ENCODE results near the gene GLMN. TPM values are rescaled to one million over a fixed set of nuclear protein-coding genes. Genes with fewer than 3 reads are reported as not detected.

The GLMN gene
- total RNA-seq, 3 donors from 2014 or later (not counting 1 experiment from before 2014, with no cell fraction given), result 19.8 to 25.9 (median 19.9) TPM

DNA sequence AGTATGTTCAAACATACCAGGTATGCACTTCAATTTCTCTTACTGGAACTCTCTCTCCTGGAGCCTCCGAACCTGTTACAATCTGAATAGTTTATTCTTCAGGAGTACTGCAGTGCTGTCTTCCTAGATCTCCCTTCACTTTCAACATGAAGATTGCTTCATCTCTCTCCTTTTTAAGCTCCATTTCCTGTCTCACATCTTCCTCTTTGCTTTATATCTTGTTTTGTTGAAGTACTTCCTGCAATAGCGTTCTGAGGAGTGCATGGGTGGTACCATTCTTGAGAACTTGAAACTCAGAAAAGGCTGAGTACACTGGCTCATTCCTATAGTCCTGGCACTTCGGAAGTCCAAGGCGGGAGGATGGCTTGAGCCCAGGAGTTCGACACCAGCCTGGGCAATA is 96.8 kb downstream of the GLMN start:
- WGBS (ENCODE audit: insufficient coverage), result 68% methylated on average over 3 of the region's 5 CpGs
- Mint-ChIP-seq H3K9me3 (no peaks in the 10 kb centered on the region), H3K36me3 (no peaks in the 10 kb centered on the region), H3K27me3 (ENCODE audit: low read depth in 2 of 2) (peaks cover 0 to 3% of the 10 kb centered on the region in 2 donors), H3K27ac (no peak overlapping the region), H3K4me3 (no peak overlapping the region), H3K4me1 (no peaks in the 10 kb centered on the region)
- intact Hi-C loops (cut with micrococcal nuclease), result no loop called here
- H3K4me1 ChIP-seq (ENCODE audit: control insufficient read depth, insufficient read depth, low read length), result no peaks in the 10 kb centered on the region
- TF ChIP-seq, protein P1, sequence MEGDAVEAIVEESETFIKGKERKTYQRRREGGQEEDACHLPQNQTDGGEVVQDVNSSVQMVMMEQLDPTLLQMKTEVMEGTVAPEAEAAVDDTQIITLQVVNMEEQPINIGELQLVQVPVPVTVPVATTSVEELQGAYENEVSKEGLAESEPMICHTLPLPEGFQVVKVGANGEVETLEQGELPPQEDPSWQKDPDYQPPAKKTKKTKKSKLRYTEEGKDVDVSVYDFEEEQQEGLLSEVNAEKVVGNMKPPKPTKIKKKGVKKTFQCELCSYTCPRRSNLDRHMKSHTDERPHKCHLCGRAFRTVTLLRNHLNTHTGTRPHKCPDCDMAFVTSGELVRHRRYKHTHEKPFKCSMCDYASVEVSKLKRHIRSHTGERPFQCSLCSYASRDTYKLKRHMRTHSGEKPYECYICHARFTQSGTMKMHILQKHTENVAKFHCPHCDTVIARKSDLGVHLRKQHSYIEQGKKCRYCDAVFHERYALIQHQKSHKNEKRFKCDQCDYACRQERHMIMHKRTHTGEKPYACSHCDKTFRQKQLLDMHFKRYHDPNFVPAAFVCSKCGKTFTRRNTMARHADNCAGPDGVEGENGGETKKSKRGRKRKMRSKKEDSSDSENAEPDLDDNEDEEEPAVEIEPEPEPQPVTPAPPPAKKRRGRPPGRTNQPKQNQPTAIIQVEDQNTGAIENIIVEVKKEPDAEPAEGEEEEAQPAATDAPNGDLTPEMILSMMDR (IDR thresholded peaks at IDR 0.05), result no peak
- no peaks in the 10 kb centered on the region for H3K9me3 ChIP-seq (ENCODE audit: control insufficient read depth, insufficient read depth, low read length)
- no peak overlapping the region for H3K4me3 ChIP-seq (ENCODE audit: low read length)
- DNase-seq (peak in 1 of 2 donors; percentile 12), ATAC-seq (no peak)
- H3K27ac ChIP-seq (ENCODE audit: low read length), result no peak overlapping the region
- H3K27me3 ChIP-seq (ENCODE audit: control insufficient read depth, insufficient read depth, low read length), result no peaks in the 10 kb centered on the region
- no peaks in the 10 kb centered on the region for H3K36me3 ChIP-seq (ENCODE audit: control insufficient read depth, insufficient read depth, low read length)

Other genes starting within 250 kb of the GLMN start
- gene SETSIP, start 223.6 kb downstream of the GLMN start, total RNA-seq, result not detected
- gene BTBD8, start 218.6 kb downstream of the GLMN start, total RNA-seq, result 1 to 10 TPM; 3.7 to 5.7 (median 4.0) TPM
- not detected for gene C1orf146, start 81.1 kb downstream of the GLMN start, total RNA-seq
- gene RPAP2, start 72 bp upstream of the GLMN start, total RNA-seq, result 10 to 100 TPM; 39.4 to 45.7 (median 39.8) TPM
- 10 to 100 TPM; 42.7 to 50.3 (median 46.0) TPM for gene GFI1, start 187.9 kb upstream of the GLMN start, total RNA-seq

All from natural killer cell (primary cell).